CD4-positive, alpha-beta memory T cell (primary cell): ENCODE results near the gene DCP1B. TPM values are rescaled to one million over a fixed set of nuclear protein-coding genes. Genes with fewer than 3 reads are reported as not detected.

Experiments used
- CTCF ChIA-PET: fragments of 350-600 bp; sonication (Branson Sonifier 250); formaldehyde crosslinking; loops from one replicate; lab custom pipeline; 2021; ENCODE audit warnings: inconsistent platforms; ENCODE audit not compliant: partially characterized antibody; lab: Charles Lee
- POLR2A ChIA-PET: fragments of 350-600 bp; sonication (Branson Sonifier 250); formaldehyde crosslinking; loops from one replicate; lab custom pipeline; 2021; ENCODE audit not compliant: partially characterized antibody; lab: Charles Lee
- DNase-seq, 5 donors: peaks; one replicate each; pipeline versions ENCODE4 v3.0.0 to v3.0.0-alpha.2; 2020 to 2022; ENCODE audit warnings: mixed read lengths in 1 of 5
- H3K27ac ChIP-seq: one replicate; pipeline ENCODE4 v1.7.0; 2013; ENCODE audit warnings: low read depth, low read length
- H3K27me3 ChIP-seq: 2 replicates; pipeline ENCODE4 v1.7.0; 2013; ENCODE audit warnings: mild to moderate bottlenecking, low read length, moderate library complexity; ENCODE audit not compliant: insufficient read depth
- H3K36me3 ChIP-seq: 2 replicates; pipeline ENCODE4 v1.7.0; 2013; ENCODE audit warnings: mild to moderate bottlenecking, low read length, moderate library complexity; ENCODE audit not compliant: insufficient read depth
- H3K4me1 ChIP-seq: 2 replicates; pipeline ENCODE4 v1.7.0; 2013; ENCODE audit warnings: mild to moderate bottlenecking, low read length, moderate library complexity; ENCODE audit not compliant: insufficient read depth
- H3K4me3 ChIP-seq, 2 donors: one replicate each; pipeline ENCODE4 v1.7.0; 2013; ENCODE audit warnings: low read length in 2 of 2, mild to moderate bottlenecking in 1 of 2
- H3K9me3 ChIP-seq, 2 donors: one replicate each; pipeline ENCODE4 v1.7.0; 2013; ENCODE audit warnings: low read length in 2 of 2, control low read depth in 1 of 2; ENCODE audit not compliant: control insufficient read depth in 1 of 2
- H3K27ac Mint-ChIP-seq, 7 donors: one replicate each; pipeline ENCODE4 v1.8.0; 2020 to 2021; ENCODE audit warnings: mixed read lengths in 7 of 7, mild to moderate bottlenecking in 6 of 7, inconsistent platforms in 3 of 7, moderate library complexity in 3 of 7
- H3K27me3 Mint-ChIP-seq, 2 donors: one replicate each; pipeline ENCODE4 v1.8.0; 2020 to 2021; ENCODE audit warnings: mixed read lengths in 2 of 2
- H3K36me3 Mint-ChIP-seq, 2 donors: one replicate each; pipeline ENCODE4 v1.8.0; 2020 to 2021; ENCODE audit warnings: mixed read lengths in 2 of 2, inconsistent platforms in 1 of 2, mild to moderate bottlenecking in 1 of 2
- H3K4me1 Mint-ChIP-seq, 4 donors: one replicate each; pipeline ENCODE4 v1.8.0; 2020 to 2021; ENCODE audit warnings: mixed read lengths in 4 of 4, mild to moderate bottlenecking in 1 of 4
- H3K4me3 Mint-ChIP-seq, 8 donors: one replicate each; pipeline ENCODE4 v1.8.0; 2020 to 2021; ENCODE audit warnings: mixed read lengths in 8 of 8, mild to moderate bottlenecking in 7 of 8, moderate library complexity in 6 of 8, inconsistent platforms in 3 of 8
- H3K9me3 Mint-ChIP-seq, 8 donors: one replicate each; pipeline ENCODE4 v1.8.0; 2020 to 2021; ENCODE audit warnings: mixed read lengths in 8 of 8, mild to moderate bottlenecking in 5 of 8, inconsistent platforms in 3 of 8, moderate library complexity in 1 of 8
- intact Hi-C: fragments of 100-400 bp; cut with micrococcal nuclease; formaldehyde crosslinking; loops from one replicate; pipeline ENCODE4 v1.15.1; 2023
- polyA plus RNA-seq, 2 donors: library from polyadenylated mRNA; unstranded; fragments of 300-500 nt; fragmentation: Illumina TruSeq; gene quantifications; one replicate each; pipeline ENCODE4 v1.2.3, GENCODE V29; 2021
- total RNA-seq, 2 experiments: library from RNA; stranded (reverse); gene quantifications; one replicate each; pipeline ENCODE4 v1.2.3, GENCODE V29; 2021

The DCP1B gene
- total and polyA plus RNA-seq, 4 experiments from 2014 or later = 16.2 to 29.2 (median 26.2) TPM

- CTCF ChIA-PET = interaction anchor here (1.0 to 1.2 kb wide), 3 partner anchors 14 to 79 kb away, joined by 3 read pairs; partner anchors contain the start of gene DCP1B
- POLR2A ChIA-PET = interaction anchor here (1.1 kb wide), 1 partner anchor 24 kb away, joined by 4 read pairs; no protein-coding TSS in a partner anchor
- Histone ChIP-seq H3K4me1 (no peaks in the 10 kb centered on the region), H3K9me3 (no peaks in the 10 kb centered on the region), H3K27ac (no peak overlapping the region), H3K36me3 (no peaks in the 10 kb centered on the region), H3K4me3 (no peak overlapping the region), H3K27me3 (no peaks in the 10 kb centered on the region)
- Mint-ChIP-seq H3K36me3 (no peaks in the 10 kb centered on the region), H3K4me3 (no peak overlapping the region), H3K27ac (no peak overlapping the region), H3K4me1 (no peaks in the 10 kb centered on the region), H3K9me3 (no peaks in the 10 kb centered on the region), H3K27me3 (peaks cover 6 to 9% of the 10 kb centered on the region in 2 donors)
- DNase-seq = no peak
- intact Hi-C loops = no loop called here
Observed at GRCh38 chr12:2018391-2018790, 14.1 kb upstream of the DCP1B start.

- intact Hi-C loops = no loop called here
- Mint-ChIP-seq H3K27ac (no peak overlapping the region), H3K4me1 (no peaks in the 10 kb centered on the region), H3K36me3 (no peaks in the 10 kb centered on the region), H3K4me3 (no peak overlapping the region), H3K9me3 (no peaks in the 10 kb centered on the region), H3K27me3 (peaks cover 6 to 7% of the 10 kb centered on the region in 2 donors)
- Histone ChIP-seq H3K4me1 (no peaks in the 10 kb centered on the region), H3K4me3 (no peak overlapping the region), H3K36me3 (no peaks in the 10 kb centered on the region), H3K27ac (no peak overlapping the region), H3K27me3 (no peaks in the 10 kb centered on the region), H3K9me3 (no peaks in the 10 kb centered on the region)
- DNase-seq = no peak
- ChIA-PET CTCF (interaction anchor here (0.9 to 1.2 kb wide), 4 partner anchors 11 to 78 kb away, joined by 3 read pairs; partner anchors contain the start of gene DCP1B), POLR2A (interaction anchor here (1.1 kb wide), 1 partner anchor 23 kb away, joined by 4 read pairs; no protein-coding TSS in a partner anchor)
Observed at GRCh38 chr12:2017546-2018337, 13.5 kb upstream of the DCP1B start.

- Mint-ChIP-seq H3K4me3 (no peak overlapping the region), H3K36me3 (no peaks in the 10 kb centered on the region), H3K27me3 (peaks cover 6 to 7% of the 10 kb centered on the region in 2 donors), H3K9me3 (no peaks in the 10 kb centered on the region), H3K4me1 (no peaks in the 10 kb centered on the region), H3K27ac (no peak overlapping the region)
- H3K27me3 ChIP-seq = no peaks in the 10 kb centered on the region
- intact Hi-C loops = no loop called here
- no peak overlapping the region for H3K4me3 ChIP-seq
- no peaks in the 10 kb centered on the region for H3K36me3 ChIP-seq
- H3K4me1 ChIP-seq = no peaks in the 10 kb centered on the region
- no peaks in the 10 kb centered on the region for H3K9me3 ChIP-seq
- H3K27ac ChIP-seq = no peak overlapping the region
- ChIA-PET POLR2A (no interaction called here), CTCF (interaction anchor here (0.9 kb wide), 1 partner anchor 10 kb away, joined by 3 read pairs; no protein-coding TSS in a partner anchor)
- DNase-seq = no peak
Observed at GRCh38 chr12:2016862-2017545, 12.7 kb upstream of the DCP1B start.

GRCh38 chr12:2014231-2014630, 10.0 kb upstream of the DCP1B start:
- no peak overlapping the region for H3K27ac ChIP-seq
- no peaks in the 10 kb centered on the region for H3K9me3 ChIP-seq
- H3K27me3 Mint-ChIP-seq = peaks cover 5 to 7% of the 10 kb centered on the region in 2 donors
- POLR2A ChIA-PET = no interaction called here
- no peaks in the 10 kb centered on the region for H3K4me1 Mint-ChIP-seq
- H3K36me3 Mint-ChIP-seq = no peaks in the 10 kb centered on the region
- no peaks in the 10 kb centered on the region for H3K36me3 ChIP-seq
- H3K4me3 Mint-ChIP-seq = no peak overlapping the region
- H3K27ac Mint-ChIP-seq = no peak overlapping the region
- H3K27me3 ChIP-seq = no peaks in the 10 kb centered on the region
- H3K4me3 ChIP-seq = no peak overlapping the region
- intact Hi-C loops = no loop called here
- CTCF ChIA-PET = interaction anchor here (1.0 kb wide), 1 partner anchor 20 kb away, joined by 3 read pairs; no protein-coding TSS in a partner anchor
- H3K4me1 ChIP-seq = no peaks in the 10 kb centered on the region
- no peak for DNase-seq
- no peaks in the 10 kb centered on the region for H3K9me3 Mint-ChIP-seq

- H3K9me3 Mint-ChIP-seq = no peaks in the 10 kb centered on the region
- H3K4me3 Mint-ChIP-seq = no peak overlapping the region
- no peaks in the 10 kb centered on the region for H3K4me1 Mint-ChIP-seq
- DNase-seq = no peak
- ChIA-PET POLR2A (no interaction called here), CTCF (interaction anchor here (1.0 kb wide), 1 partner anchor 21 kb away, joined by 3 read pairs; no protein-coding TSS in a partner anchor)
- no peaks in the 10 kb centered on the region for H3K27me3 ChIP-seq
- no peak overlapping the region for H3K27ac Mint-ChIP-seq
- peaks cover 4 to 5% of the 10 kb centered on the region in 2 donors for H3K27me3 Mint-ChIP-seq
- no peak overlapping the region for H3K27ac ChIP-seq
- intact Hi-C loops = no loop called here
- no peaks in the 10 kb centered on the region for H3K4me1 ChIP-seq
- H3K36me3 ChIP-seq = no peaks in the 10 kb centered on the region
- H3K9me3 ChIP-seq = no peaks in the 10 kb centered on the region
- no peak overlapping the region for H3K4me3 ChIP-seq
- no peaks in the 10 kb centered on the region for H3K36me3 Mint-ChIP-seq
Observed at GRCh38 chr12:2013527-2014223, 9.4 kb upstream of the DCP1B start.

- peaks cover 3 to 4% of the 10 kb centered on the region in 2 donors for H3K27me3 Mint-ChIP-seq
- no peaks in the 10 kb centered on the region for H3K36me3 Mint-ChIP-seq
- no peak for DNase-seq
- H3K9me3 Mint-ChIP-seq = no peaks in the 10 kb centered on the region
- no peak overlapping the region for H3K4me3 Mint-ChIP-seq
- intact Hi-C loops = no loop called here
- no peaks in the 10 kb centered on the region for H3K4me1 ChIP-seq
- H3K27ac Mint-ChIP-seq = peak overlapping the region in 1 of 7 donors; percentile 17
- CTCF ChIA-PET = interaction anchor here (1.0 kb wide), 1 partner anchor 21 kb away, joined by 3 read pairs; no protein-coding TSS in a partner anchor
- no peaks in the 10 kb centered on the region for H3K36me3 ChIP-seq
- no peak overlapping the region for H3K4me3 ChIP-seq
- H3K27ac ChIP-seq = no peak overlapping the region
- no peaks in the 10 kb centered on the region for H3K27me3 ChIP-seq
- no peaks in the 10 kb centered on the region for H3K9me3 ChIP-seq
- POLR2A ChIA-PET = no interaction called here
- no peaks in the 10 kb centered on the region for H3K4me1 Mint-ChIP-seq
Observed at GRCh38 chr12:2013086-2013485, 8.8 kb upstream of the DCP1B start.
